Measurements from ENCODE around the gene CKB. TPM values are rescaled to one million over a fixed set of nuclear protein-coding genes. Genes with fewer than 3 reads are reported as not detected.

The CKB gene
- total RNA-seq, 2 donors from 2014 or later: 602 to 920 TPM

- Histone ChIP-seq H3K9me3 (ENCODE audit: control insufficient read depth, low read length) (no peaks in the 10 kb centered on the region), H3K4me1 (ENCODE audit: control insufficient read depth, insufficient read depth, low read length) (no peaks in the 10 kb centered on the region), H3K36me3 (ENCODE audit: control insufficient read depth, insufficient read depth, low read length) (no peaks in the 10 kb centered on the region), H3K9ac (ENCODE audit: extremely low read depth, low read length, poor library complexity, severe bottlenecking) (no peak overlapping the region), H3K27ac (ENCODE audit: low read depth, low read length) (no peak overlapping the region), H3K4me3 (ENCODE audit: low read length) (no peak overlapping the region), H3K27me3 (ENCODE audit: control insufficient read depth, insufficient read depth, low read length, poor library complexity, severe bottlenecking) (no peaks in the 10 kb centered on the region)
- 89 to 91% methylated on average over 8 to 17 of the region's 17 CpGs for WGBS, 2 experiments (ENCODE audit: insufficient coverage in 1 of 2, insufficient read length in 1 of 2)
- Mint-ChIP-seq H3K4me1 (peaks cover 2% of the 10 kb centered on the region), H3K9me3 (no peaks in the 10 kb centered on the region), H3K27me3 (ENCODE audit: insufficient read depth) (no peaks in the 10 kb centered on the region), H3K4me3 (no peak overlapping the region), H3K36me3 (ENCODE audit: low read depth) (no peaks in the 10 kb centered on the region), H3K27ac (peak overlapping the region; percentile 55)
- no peak for TF ChIP-seq CTCF (conservative IDR thresholded peaks at IDR 0.05)
- DNase-seq: no peak
These were observed 28.7 kb upstream of the CKB start for GRCh38 chr14:103551338-103551762.

- H3K9ac ChIP-seq (ENCODE audit: extremely low read depth, low read length, poor library complexity, severe bottlenecking): no peak overlapping the region
These were observed 28.1 kb upstream of the CKB start for GRCh38 chr14:103550451-103551337.

More at GRCh38 chr14:103550451-103551337, 28.1 kb upstream of the CKB start:
- H3K27me3 ChIP-seq (ENCODE audit: control insufficient read depth, insufficient read depth, low read length, poor library complexity, severe bottlenecking): no peaks in the 10 kb centered on the region
- Mint-ChIP-seq H3K4me3 (no peak overlapping the region), H3K36me3 (ENCODE audit: low read depth) (no peaks in the 10 kb centered on the region), H3K27ac (no peak overlapping the region), H3K27me3 (ENCODE audit: insufficient read depth) (no peaks in the 10 kb centered on the region), H3K4me1 (peaks cover 2% of the 10 kb centered on the region), H3K9me3 (no peaks in the 10 kb centered on the region)
- TF ChIP-seq CTCF (conservative IDR thresholded peaks at IDR 0.05): no peak
- no peaks in the 10 kb centered on the region for H3K4me1 ChIP-seq (ENCODE audit: control insufficient read depth, insufficient read depth, low read length)
- 91 to 93% methylated on average over 16 to 22 of the region's 22 CpGs for WGBS, 2 experiments (ENCODE audit: insufficient coverage in 1 of 2, insufficient read length in 1 of 2)
- no peak for DNase-seq
- no peak overlapping the region for H3K4me3 ChIP-seq (ENCODE audit: low read length)
- no peaks in the 10 kb centered on the region for H3K36me3 ChIP-seq (ENCODE audit: control insufficient read depth, insufficient read depth, low read length)
- no peaks in the 10 kb centered on the region for H3K9me3 ChIP-seq (ENCODE audit: control insufficient read depth, low read length)
- H3K27ac ChIP-seq (ENCODE audit: low read depth, low read length): no peak overlapping the region

Data from endodermal cell (in vitro differentiated cells).